Activated naive CD8-positive, alpha-beta T cell treated with anti-CD3 and anti-CD28 coated beads for 36 hours (primary cell): Measurements from ENCODE around the gene HCRT. TPM values are rescaled to one million over a fixed set of nuclear protein-coding genes. Genes with fewer than 3 reads are reported as not detected.

Experiments
- DNase-seq: peaks from one replicate; pipeline ENCODE4 v3.0.0; 2021
- H3K27ac Mint-ChIP-seq: one replicate; pipeline ENCODE4 v1.8.0; 2022; ENCODE audit warnings: mild to moderate bottlenecking, moderate library complexity, mixed read lengths
- H3K27me3 Mint-ChIP-seq: one replicate; pipeline ENCODE4 v1.8.0; 2022; ENCODE audit warnings: mild to moderate bottlenecking, mixed read lengths
- H3K36me3 Mint-ChIP-seq: one replicate; pipeline ENCODE4 v1.8.0; 2021; ENCODE audit warnings: mild to moderate bottlenecking, mixed read lengths
- H3K4me1 Mint-ChIP-seq: one replicate; pipeline ENCODE4 v1.8.0; 2021; ENCODE audit warnings: mixed read lengths
- H3K4me3 Mint-ChIP-seq: one replicate; pipeline ENCODE4 v1.8.0; 2022; ENCODE audit warnings: mild to moderate bottlenecking, moderate library complexity, mixed read lengths
- H3K9me3 Mint-ChIP-seq: one replicate; pipeline ENCODE4 v1.8.0; 2022; ENCODE audit warnings: mixed read lengths
- total RNA-seq, 2 experiments: library from RNA; stranded (reverse); gene quantifications; one replicate each; pipeline ENCODE4 v1.2.3, GENCODE V29; 2021

The HCRT gene
- total RNA-seq, 2 experiments from 2014 or later = not detected

DNA sequence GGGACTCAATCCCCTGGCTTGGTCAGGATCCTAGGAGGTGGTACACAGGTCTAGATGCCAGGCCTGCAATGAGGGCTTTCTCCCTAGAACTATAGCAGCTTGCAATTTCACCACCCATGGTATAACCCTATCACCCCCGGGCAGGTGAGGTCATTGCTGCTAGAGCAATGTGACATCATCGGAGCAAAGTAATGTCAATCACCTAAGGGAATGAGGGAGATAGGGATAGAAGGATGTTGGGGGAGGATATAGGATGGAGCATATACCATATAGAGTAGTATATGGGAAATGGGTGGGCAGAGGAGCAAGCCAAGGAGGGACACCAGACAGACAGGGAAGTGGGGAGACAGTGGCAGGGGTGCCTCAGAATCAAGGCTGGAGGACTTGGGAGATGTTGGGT, 7.6 kb downstream of the HCRT start:
- DNase-seq = no peak
- Mint-ChIP-seq H3K27me3 (peaks cover 42% of the 10 kb centered on the region), H3K27ac (no peak overlapping the region), H3K4me1 (peaks cover 22% of the 10 kb centered on the region), H3K4me3 (no peak overlapping the region), H3K36me3 (no peaks in the 10 kb centered on the region), H3K9me3 (no peaks in the 10 kb centered on the region)

DNA sequence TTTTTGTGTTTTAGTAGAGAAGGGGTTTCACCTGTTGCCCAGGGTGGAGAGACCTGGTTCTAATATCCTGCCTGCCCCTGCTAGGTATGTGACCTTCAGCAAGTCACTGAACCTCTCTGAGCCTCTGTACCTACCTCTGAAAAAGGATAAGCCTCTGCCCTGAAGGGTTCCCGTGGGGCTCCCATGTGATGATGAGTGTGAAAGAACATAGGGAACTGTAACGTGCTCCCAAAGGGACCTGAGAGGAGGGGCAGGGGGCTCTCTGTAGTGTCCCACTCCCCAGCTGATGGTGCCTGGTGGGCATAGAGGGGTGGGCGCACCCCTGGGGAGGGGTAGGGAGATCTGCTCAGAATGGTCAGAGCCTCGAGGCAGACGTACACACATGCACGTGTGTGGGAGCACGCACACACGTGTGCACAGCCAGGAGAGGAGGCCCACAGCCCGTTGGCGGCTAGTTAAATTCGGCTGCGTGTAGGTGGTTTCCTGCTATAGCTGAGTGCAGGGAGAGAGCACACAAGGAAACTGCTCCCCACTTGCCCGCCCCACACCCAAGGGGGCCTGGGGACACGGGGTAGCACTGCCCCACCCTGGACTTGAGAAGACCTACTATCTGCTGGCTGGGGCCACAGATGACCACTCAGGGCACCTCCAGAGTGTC, 11.0 kb downstream of the HCRT start:
- DNase-seq = no peak
- Mint-ChIP-seq H3K36me3 (no peaks in the 10 kb centered on the region), H3K4me3 (no peak overlapping the region), H3K27me3 (peaks cover 11% of the 10 kb centered on the region), H3K9me3 (no peaks in the 10 kb centered on the region), H3K4me1 (peaks cover 9% of the 10 kb centered on the region), H3K27ac (no peak overlapping the region)

DNA sequence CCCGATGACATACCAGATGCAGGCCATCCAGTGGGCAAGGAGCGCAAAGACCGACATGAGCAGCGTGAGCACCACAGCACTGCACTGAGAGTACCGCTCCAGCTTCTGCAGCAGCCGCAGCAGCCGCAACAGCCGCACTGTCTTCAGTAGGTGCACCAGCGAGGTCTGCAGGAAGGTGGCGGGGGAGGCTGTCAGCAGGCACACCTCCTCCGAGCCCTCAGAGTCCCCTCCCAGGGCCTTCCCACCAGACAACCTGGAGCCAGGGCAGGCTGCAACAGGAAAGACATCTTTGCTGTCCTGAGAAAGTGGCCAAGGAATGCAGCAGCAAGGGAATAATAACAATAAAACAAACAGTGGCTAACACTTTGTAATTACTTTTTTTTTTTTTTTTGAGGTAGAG, 13.4 kb downstream of the HCRT start:
- H3K9me3 Mint-ChIP-seq = no peaks in the 10 kb centered on the region
- H3K4me1 Mint-ChIP-seq = no peaks in the 10 kb centered on the region
- H3K27me3 Mint-ChIP-seq = no peaks in the 10 kb centered on the region
- DNase-seq = no peak
- no peak overlapping the region for H3K4me3 Mint-ChIP-seq
- H3K27ac Mint-ChIP-seq = no peak overlapping the region
- no peaks in the 10 kb centered on the region for H3K36me3 Mint-ChIP-seq

DNA sequence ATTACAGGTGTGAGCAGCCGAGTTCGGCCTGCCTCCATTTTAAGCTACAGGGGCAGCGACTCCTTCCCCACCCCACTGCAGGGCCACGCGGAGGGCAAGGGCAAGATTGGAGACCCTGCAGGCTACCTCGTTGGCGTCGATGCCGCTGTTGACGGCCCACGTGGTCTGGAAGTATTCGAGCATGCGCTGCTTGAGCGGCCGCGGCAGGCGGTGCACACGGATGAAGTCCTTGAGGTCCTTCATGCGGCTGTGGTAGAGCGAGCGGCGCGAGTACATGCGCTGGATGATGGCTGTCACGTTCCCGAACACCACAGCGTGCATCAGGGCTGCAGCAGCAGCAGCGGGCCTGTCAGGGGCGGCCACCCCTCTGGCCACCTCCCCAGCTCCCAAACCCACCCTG, 15.9 kb downstream of the HCRT start:
- Mint-ChIP-seq H3K9me3 (no peaks in the 10 kb centered on the region), H3K27ac (no peak overlapping the region), H3K4me3 (no peak overlapping the region), H3K27me3 (no peaks in the 10 kb centered on the region), H3K4me1 (no peaks in the 10 kb centered on the region), H3K36me3 (no peaks in the 10 kb centered on the region)
- no peak for DNase-seq

DNA sequence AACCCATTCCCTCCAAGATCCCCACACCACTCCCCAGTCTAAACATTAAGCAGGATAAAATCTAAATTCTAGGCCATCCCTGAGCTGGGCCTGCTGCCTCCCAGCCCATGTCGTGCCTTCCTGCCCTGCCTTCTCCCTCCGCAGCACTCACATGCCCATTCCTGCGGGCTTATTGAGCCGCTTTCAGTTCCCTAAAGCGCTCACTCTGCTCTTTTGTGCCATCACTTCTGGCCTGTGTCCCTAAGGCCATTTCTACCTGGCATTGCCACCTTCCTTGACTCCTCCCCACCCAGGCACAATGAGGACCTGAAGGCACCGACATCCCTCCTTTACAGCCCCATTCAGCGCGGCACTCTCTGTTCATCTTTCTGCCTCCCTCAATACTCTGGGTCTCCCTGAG, 17.4 kb downstream of the HCRT start:
- H3K4me3 Mint-ChIP-seq = no peak overlapping the region
- H3K27ac Mint-ChIP-seq = no peak overlapping the region
- no peaks in the 10 kb centered on the region for H3K4me1 Mint-ChIP-seq
- no peaks in the 10 kb centered on the region for H3K27me3 Mint-ChIP-seq
- H3K9me3 Mint-ChIP-seq = no peaks in the 10 kb centered on the region
- DNase-seq = no peak
- H3K36me3 Mint-ChIP-seq = no peaks in the 10 kb centered on the region

DNA sequence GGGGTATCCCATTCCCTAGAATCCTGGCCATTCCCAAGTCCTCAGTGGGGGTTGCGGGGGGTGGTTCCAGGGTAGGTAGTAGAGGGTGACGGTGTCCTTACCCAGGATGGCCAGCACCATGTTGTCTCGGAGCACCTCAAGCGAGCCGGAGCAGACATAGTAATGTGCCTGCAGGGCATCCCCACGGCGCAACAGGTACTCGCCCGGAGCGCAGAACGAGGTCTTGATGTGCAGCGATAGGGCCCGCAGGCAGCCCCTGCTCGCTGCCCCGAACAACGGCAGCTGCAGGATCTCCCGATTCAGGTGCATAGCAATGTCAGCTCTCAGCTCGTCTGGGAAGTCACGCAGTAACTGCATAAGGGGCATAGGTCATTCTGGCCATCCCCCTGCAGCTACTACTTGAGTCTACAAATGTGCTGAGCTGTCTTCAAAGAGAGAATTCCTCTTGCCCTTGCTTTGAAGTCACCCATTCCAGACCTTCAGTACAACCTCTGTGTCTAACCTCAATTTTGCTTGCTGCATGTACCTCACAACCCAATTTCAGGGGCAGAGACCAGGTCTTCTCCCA, 19.0 kb downstream of the HCRT start:
- DNase-seq = no peak
- H3K27me3 Mint-ChIP-seq = no peaks in the 10 kb centered on the region
- no peaks in the 10 kb centered on the region for H3K4me1 Mint-ChIP-seq
- no peaks in the 10 kb centered on the region for H3K36me3 Mint-ChIP-seq
- no peak overlapping the region for H3K4me3 Mint-ChIP-seq
- no peaks in the 10 kb centered on the region for H3K9me3 Mint-ChIP-seq
- no peak overlapping the region for H3K27ac Mint-ChIP-seq

DNA sequence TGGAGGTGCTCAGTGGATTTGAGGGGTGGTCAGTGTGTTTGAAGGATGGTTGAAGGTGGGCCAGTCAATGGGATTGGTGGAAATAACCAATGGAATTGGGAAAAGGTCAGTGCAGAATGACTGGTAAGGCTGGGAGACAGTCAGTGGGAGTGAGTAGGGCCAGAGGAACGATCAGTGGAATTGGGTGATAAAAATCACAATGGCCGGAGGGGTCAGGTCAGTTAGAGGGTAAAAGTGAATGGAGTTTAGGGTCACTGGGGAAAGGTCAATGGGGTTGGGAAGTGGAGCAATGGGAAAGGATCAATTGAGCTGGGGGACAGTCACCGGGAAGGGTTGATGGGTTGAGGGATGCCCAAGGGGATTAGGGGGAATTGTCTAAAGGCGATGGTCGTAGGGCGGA, 19.5 kb downstream of the HCRT start:
- no peak for DNase-seq
- Mint-ChIP-seq H3K27me3 (no peaks in the 10 kb centered on the region), H3K36me3 (no peaks in the 10 kb centered on the region), H3K4me1 (no peaks in the 10 kb centered on the region), H3K27ac (no peak overlapping the region), H3K4me3 (no peak overlapping the region), H3K9me3 (no peaks in the 10 kb centered on the region)

DNA sequence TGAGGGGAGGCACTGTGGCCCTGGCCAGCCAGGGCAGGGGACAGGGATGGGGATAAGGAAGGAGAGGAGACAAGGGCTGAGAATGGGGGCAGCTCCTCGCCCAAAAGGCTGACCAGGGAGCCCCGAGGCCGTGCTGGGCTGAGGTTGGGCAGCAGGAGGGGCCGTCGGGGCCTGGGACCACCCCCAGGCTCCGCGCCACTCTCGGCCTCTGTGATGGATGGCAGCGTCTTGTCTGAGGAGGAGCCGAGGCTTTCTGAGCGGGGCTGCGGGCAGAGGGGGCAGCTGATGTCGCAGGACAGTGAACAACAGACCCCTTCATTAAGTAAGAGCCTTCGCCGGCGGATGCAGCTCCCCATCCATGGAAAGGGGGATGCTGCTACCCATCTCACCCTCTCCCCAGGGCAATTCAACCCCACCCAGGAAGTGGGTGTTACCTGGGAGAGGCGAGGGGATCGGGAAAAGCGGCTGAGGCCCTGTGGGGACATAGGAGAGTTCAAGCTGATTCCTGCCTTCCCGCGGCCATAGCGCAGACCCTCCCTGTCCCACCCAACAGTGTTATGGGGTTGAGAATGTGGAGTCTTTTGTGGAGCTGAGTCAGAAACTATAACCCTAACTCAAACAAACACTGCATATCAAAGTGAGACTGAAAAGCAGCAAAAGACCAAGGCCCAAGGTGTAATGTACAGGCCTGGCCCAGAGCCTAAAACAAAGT, 21.4 kb downstream of the HCRT start:
- Mint-ChIP-seq H3K9me3 (no peaks in the 10 kb centered on the region), H3K4me1 (no peaks in the 10 kb centered on the region), H3K4me3 (no peak overlapping the region), H3K27me3 (no peaks in the 10 kb centered on the region), H3K36me3 (no peaks in the 10 kb centered on the region), H3K27ac (no peak overlapping the region)
- DNase-seq = no peak

DNA sequence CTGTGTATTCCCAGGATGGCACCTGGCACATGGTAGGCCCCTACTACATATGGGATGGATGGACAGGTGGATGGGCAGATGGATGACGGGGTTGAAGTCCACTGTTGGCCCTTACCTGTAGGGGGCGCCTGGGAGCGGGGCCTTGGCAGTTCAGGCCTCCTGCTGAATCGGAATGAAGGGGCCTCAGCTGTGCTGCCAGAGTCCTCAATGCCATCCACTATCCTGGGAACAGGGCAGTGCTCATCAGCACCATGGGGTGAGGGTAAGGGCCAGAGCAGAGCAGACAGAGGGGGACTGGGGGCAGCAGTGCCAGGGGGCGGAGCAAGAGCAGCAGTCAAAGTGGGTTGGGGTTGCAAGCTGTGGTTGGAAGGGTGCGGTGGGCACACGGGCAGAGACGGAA, 22.1 kb downstream of the HCRT start:
- no peaks in the 10 kb centered on the region for H3K36me3 Mint-ChIP-seq

DNA sequence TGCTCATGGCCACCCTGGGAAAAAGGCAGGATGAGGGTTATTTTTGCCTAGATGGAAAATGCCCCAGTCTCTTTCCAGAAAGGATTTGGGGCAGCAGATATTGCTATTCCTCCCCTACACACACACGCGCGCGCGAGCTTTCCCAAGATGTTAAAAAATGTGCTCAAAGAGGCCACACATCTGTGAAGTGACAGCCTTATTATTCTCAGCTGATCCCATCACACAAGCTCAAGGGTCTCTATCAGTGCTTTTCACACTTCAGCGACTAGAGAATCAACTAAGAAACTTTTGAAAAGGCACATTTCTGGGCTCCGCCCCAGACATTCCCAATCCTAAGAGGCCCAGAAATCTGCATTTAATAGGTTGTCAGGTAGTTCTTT, 24.7 kb downstream of the HCRT start:
- no peaks in the 10 kb centered on the region for H3K4me1 Mint-ChIP-seq
- no peaks in the 10 kb centered on the region for H3K9me3 Mint-ChIP-seq

More for the DNA sequence above, 22.1 kb downstream of the HCRT start:
- no peak overlapping the region for H3K27ac Mint-ChIP-seq
- H3K4me3 Mint-ChIP-seq = no peak overlapping the region
- no peaks in the 10 kb centered on the region for H3K27me3 Mint-ChIP-seq
- DNase-seq = peak; percentile 54
- H3K4me1 Mint-ChIP-seq = no peaks in the 10 kb centered on the region
- H3K9me3 Mint-ChIP-seq = no peaks in the 10 kb centered on the region

DNA sequence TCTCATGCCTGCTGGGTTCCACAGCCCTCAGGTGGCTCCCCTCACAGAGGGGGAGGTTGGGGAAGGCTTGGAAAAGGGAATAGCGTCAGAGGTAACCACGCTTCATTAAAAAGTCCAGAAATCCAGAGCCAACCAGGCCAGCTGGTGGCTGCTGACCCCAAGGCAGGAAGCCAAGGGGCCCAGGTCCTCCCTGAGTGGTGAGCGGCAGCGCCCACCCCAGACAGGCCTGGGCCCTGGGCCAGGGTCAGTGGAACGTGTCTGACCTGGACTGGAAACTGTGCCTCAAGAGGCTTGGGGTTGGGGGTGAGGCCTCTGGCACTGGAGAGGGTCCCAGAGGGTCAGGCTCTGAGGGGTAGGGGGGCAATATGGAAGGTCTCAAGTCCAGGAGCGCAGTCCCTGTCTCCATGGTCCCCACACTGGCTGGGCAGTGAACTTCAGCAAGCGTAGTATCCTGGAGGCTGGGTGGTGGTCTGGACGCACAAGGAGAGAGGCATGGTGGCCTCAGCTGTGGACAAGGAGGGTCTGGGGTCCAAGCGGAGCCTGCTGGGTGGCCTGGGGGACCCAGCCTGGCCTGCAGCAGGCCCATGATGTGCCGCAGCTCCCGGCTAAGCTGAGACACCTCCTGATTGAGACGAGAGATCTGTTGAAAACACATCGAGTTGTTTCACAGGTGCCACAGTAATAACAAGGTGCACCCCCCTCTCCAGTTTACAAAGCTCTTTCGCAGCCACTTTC, 25.3 kb downstream of the HCRT start:
- no peak for DNase-seq
- no peaks in the 10 kb centered on the region for H3K9me3 Mint-ChIP-seq

More for the DNA sequence above, 24.7 kb downstream of the HCRT start:
- Mint-ChIP-seq H3K36me3 (no peaks in the 10 kb centered on the region), H3K4me3 (no peak overlapping the region), H3K27ac (no peak overlapping the region), H3K27me3 (no peaks in the 10 kb centered on the region)
- DNase-seq = no peak

DNA sequence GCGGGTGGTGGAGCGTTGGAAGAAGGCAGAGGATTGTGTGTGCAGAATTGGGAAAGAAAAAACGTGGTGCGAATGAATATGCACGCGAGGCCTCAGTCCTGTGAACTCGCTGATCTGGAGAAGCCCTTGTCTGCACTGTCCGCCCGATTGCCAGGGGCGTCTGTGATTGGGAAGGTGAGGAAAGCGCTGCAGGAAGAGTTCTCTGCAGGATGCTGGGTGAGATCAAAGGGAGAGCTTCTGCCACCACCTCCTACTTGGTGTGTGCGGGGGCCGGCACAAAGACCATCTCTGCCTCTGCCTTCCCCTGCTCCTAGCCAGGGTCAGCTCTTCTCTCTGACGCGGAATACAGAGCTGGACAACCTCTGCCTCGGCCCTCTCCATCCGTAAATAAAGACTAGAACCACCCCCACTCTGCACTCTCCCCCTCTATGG, 29.6 kb downstream of the HCRT start:
- Mint-ChIP-seq H3K4me1 (peaks cover 23% of the 10 kb centered on the region), H3K27me3 (no peaks in the 10 kb centered on the region), H3K36me3 (peaks cover 8% of the 10 kb centered on the region), H3K27ac (no peak overlapping the region), H3K9me3 (no peaks in the 10 kb centered on the region), H3K4me3 (peak overlapping the region; percentile 94)
- no peak for DNase-seq

More for the DNA sequence above, 25.3 kb downstream of the HCRT start:
- Mint-ChIP-seq H3K36me3 (no peaks in the 10 kb centered on the region), H3K4me1 (no peaks in the 10 kb centered on the region), H3K4me3 (no peak overlapping the region), H3K27me3 (no peaks in the 10 kb centered on the region), H3K27ac (peak overlapping the region; percentile 34)

DNA sequence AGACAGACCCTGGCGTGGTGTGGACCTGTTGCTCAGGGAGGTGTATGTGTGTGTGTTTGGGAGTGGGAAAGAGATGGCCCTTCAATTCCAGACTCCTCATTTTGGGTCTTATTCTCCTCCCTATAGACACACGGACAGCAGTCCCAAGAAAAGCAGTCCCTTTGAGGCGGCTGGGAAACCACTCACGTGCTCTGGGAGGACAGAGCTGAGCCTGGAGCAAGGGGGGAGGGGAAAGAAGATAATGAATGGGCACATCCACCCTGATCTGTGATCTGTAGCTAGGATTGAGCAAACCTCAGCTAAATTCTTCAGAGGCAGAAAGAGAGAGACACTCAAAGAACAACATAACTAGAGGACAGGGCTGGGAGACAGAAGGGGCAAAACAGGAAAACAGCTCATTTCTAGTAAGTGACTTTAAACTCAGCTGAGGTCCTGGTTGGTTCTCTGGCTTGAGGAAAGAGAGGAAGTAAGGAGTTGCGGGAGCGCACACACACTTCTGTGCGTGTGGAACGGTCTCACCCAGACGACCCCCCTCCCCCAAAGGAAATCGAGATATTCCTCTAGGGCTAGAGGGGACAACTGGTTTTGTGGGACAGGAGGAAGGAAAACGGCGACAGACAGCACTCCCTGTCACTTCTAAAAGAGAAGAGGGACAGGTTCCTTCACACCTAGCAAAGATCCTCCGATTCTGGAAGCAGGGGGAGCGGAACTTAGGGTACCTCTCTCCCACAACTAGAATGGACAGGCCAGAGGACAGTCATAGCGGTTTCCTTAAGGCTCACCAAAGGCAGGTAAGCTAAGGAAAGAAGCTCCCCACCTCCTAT, 31.1 kb downstream of the HCRT start:
- H3K27me3 Mint-ChIP-seq = no peaks in the 10 kb centered on the region
- no peaks in the 10 kb centered on the region for H3K9me3 Mint-ChIP-seq
- H3K4me3 Mint-ChIP-seq = peak overlapping the region; percentile 94
- H3K4me1 Mint-ChIP-seq = peaks cover 24% of the 10 kb centered on the region
- peaks cover 8% of the 10 kb centered on the region for H3K36me3 Mint-ChIP-seq
- H3K27ac Mint-ChIP-seq = peak overlapping the region; percentile 81
- no peak for DNase-seq

DNA sequence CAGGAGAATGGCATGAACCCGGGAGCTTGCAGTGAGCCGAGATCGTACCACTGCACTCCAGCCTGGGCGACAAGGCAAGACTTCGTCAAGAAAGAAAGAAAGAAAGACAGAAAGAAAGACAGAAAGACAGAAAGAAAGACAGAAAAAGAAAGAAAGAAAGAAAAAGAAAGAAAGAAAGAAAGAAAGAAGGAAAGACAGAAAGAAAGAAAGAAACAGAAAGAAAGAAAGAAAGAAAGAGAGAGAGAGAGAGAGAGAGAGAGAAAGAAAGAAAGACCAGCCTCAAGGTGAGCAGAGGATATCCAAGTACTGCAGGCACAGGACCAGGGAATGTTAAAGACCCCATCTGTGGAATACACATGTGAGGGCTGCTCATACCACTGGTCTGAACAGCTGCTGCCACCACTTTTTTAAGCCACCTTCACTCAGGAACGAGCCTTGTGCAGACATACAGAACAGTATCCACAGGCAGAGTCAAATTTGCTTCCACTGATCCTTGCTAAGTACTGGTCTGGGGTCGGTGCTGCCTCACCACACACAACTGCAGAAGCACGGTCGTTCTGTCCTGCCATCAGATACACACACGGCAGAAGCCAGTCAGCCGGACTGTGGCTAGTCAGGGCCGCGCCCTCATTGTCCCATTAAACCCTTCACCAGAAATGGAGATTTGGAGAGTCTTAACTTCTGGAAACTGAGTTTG, 38.2 kb downstream of the HCRT start:
- no peaks in the 10 kb centered on the region for H3K9me3 Mint-ChIP-seq
- H3K36me3 Mint-ChIP-seq = peaks cover 9% of the 10 kb centered on the region
- peaks cover 32% of the 10 kb centered on the region for H3K4me1 Mint-ChIP-seq
- H3K27me3 Mint-ChIP-seq = no peaks in the 10 kb centered on the region
- no peak overlapping the region for H3K4me3 Mint-ChIP-seq
- H3K27ac Mint-ChIP-seq = peak overlapping the region; percentile 26
- DNase-seq = no peak
